Sigmoid colon (tissue), 7 donors: ENCODE measurements around the gene CD4. TPM values are rescaled to one million over a fixed set of nuclear protein-coding genes. Genes with fewer than 3 reads are reported as not detected.

Source experiments
- DNase-seq: peaks from one replicate; pipeline ENCODE4 v3.0.0-alpha.2; 2019
- H3K27ac ChIP-seq, 4 donors: fragments of 200-600 bp; sonication (generic); one replicate each; pipeline ENCODE4 v1.5.1; 2016 to 2019; ENCODE audit warnings: mild to moderate bottlenecking in 1 of 4
- H3K27me3 ChIP-seq, 3 donors: fragments of 200-600 bp; sonication (generic); one replicate each; pipeline ENCODE4 v1.5.1; 2019; ENCODE audit warnings: mild to moderate bottlenecking in 1 of 3
- H3K36me3 ChIP-seq, 4 donors: fragments of 200-600 bp; sonication (generic); one replicate each; pipeline ENCODE4 v1.5.1; 2016 to 2019
- H3K4me1 ChIP-seq, 4 donors: fragments of 200-600 bp; sonication (generic); one replicate each; pipeline ENCODE4 v1.5.1; 2017 to 2019
- H3K4me3 ChIP-seq, 4 donors: fragments of 200-600 bp; sonication (generic); one replicate each; pipeline ENCODE4 v1.5.1; 2017 to 2019; ENCODE audit warnings: mild to moderate bottlenecking in 2 of 4, moderate library complexity in 1 of 4
- H3K9me3 ChIP-seq, 4 donors: fragments of 200-600 bp in 3 of 4; sonication (generic) in 3 of 4; one replicate each; pipeline versions ENCODE4 v1.5.1 to v1.6.1; 2013 to 2019
- EP300 ChIP-seq, 4 donors: sonication (generic); formaldehyde crosslinking; IDR thresholded peaks; one replicate each; pipeline ENCODE4 v1.6.1; 2017; ENCODE audit warnings: antibody characterized with exemption in 4 of 4
- POLR2A ChIP-seq, 2 donors: fragments of 450-650 bp; IDR thresholded peaks; one replicate each; pipeline ENCODE4 v1.6.1; 2016; ENCODE audit warnings: antibody characterized with exemption in 2 of 2, mild to moderate bottlenecking in 2 of 2, moderate library complexity in 2 of 2
- POLR2AphosphoS5 ChIP-seq, 4 donors: sonication (generic); formaldehyde crosslinking; IDR thresholded peaks; one replicate each; pipeline ENCODE4 v1.6.1; 2017; ENCODE audit warnings: antibody characterized with exemption in 4 of 4
- WGBS, 2 donors: extraction: QIAGEN DNeasy Blood & Tissue Kit; methylation state at CpG; one replicate each; pipeline ENCODE4 v1.1.7; 2013; 5-methylcytosine and 5-hydroxymethylcytosine counted together
- intact Hi-C: fragments of 100-400 bp; cut with DNase I; formaldehyde crosslinking; loops from one replicate; pipeline ENCODE4 v1.15.1; 2023
- polyA plus RNA-seq, 3 donors: library from polyadenylated mRNA; stranded (reverse); fragments of 200-250 nt; gene quantifications; one replicate each; pipeline ENCODE4 v1.2.3, GENCODE V29; 2013
- total RNA-seq, 4 donors: library from RNA; depleted of rRNA; stranded (reverse); fragments of >200 nt; gene quantifications; one replicate each; pipeline ENCODE4 v1.1.0, GENCODE V29; 2016
- TF ChIP-seq, protein P1 (sequence below), 4 experiments: fragments of 450-650 bp in 3 of 4; fragments of 200-600 bp in 1 of 4; IDR thresholded peaks; one replicate each; pipeline ENCODE4 v1.5.1; 2016 to 2019; ENCODE audit warnings: antibody characterized with exemption in 4 of 4, mild to moderate bottlenecking in 3 of 4, moderate library complexity in 2 of 4
- donor health status: healthy with polysubstance abuse.
- donor health status: Bipolar disorder and iron deficiency.
- donor health status: healthy.

The CD4 gene
- total and polyA plus RNA-seq, 7 donors = 2.5 to 29.7 (median 11.8) TPM

DNA sequence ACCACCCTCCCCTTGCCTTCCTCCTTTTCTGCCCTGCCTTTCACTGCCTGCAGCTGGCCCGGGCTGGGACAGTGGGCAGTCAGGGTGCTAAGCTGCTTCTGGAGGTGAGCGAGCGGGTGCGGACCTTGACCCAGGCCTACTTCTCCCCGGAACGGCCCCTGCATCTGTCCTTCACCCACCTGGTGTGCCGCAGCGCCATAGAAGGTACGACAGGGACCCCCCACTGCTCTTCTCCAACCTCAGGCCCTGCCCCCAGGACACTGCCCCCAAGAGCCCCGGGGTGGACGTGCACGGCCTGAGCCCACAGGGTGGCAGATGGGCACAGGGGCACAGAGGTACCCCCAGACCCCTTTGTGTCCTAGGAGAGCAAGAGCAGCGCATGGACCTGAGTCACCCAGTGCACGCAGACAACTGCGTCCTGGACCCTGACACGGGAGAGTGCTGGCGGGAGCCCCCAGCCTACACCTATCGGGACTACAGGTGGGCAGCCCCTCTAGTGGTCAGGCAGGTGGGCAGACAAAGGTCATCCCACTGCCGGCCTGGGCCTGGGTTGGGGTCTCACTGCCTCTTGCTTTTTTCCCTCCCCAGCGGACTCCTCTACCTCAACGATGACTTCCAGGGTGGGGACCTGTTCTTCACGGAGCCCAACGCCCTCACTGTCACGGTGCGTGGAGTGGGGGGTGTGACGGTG, 48.2 kb downstream of the CD4 start:
- TF ChIP-seq POLR2AphosphoS5 (IDR thresholded peaks at IDR 0.05) (no peak), POLR2A (IDR thresholded peaks at IDR 0.05) (no peak), EP300 (IDR thresholded peaks at IDR 0.05) (no peak)
- TF ChIP-seq, protein P1, sequence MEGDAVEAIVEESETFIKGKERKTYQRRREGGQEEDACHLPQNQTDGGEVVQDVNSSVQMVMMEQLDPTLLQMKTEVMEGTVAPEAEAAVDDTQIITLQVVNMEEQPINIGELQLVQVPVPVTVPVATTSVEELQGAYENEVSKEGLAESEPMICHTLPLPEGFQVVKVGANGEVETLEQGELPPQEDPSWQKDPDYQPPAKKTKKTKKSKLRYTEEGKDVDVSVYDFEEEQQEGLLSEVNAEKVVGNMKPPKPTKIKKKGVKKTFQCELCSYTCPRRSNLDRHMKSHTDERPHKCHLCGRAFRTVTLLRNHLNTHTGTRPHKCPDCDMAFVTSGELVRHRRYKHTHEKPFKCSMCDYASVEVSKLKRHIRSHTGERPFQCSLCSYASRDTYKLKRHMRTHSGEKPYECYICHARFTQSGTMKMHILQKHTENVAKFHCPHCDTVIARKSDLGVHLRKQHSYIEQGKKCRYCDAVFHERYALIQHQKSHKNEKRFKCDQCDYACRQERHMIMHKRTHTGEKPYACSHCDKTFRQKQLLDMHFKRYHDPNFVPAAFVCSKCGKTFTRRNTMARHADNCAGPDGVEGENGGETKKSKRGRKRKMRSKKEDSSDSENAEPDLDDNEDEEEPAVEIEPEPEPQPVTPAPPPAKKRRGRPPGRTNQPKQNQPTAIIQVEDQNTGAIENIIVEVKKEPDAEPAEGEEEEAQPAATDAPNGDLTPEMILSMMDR (IDR thresholded peaks at IDR 0.05) = no peak
- H3K4me1 ChIP-seq = peaks cover 0 to 8% (median 4%) of the 10 kb centered on the region in 4 donors
- no peaks in the 10 kb centered on the region for H3K9me3 ChIP-seq
- WGBS, 2 donors = 91 to 92% methylated on average over 26 of the region's 26 CpGs
- H3K4me3 ChIP-seq = no peak overlapping the region
- H3K27me3 ChIP-seq = no peaks in the 10 kb centered on the region
- H3K27ac ChIP-seq = no peak overlapping the region
- H3K36me3 ChIP-seq = peaks cover 0 to 54% (median 2%) of the 10 kb centered on the region in 4 donors
- intact Hi-C loops = no loop called here
- no peak for DNase-seq

DNA sequence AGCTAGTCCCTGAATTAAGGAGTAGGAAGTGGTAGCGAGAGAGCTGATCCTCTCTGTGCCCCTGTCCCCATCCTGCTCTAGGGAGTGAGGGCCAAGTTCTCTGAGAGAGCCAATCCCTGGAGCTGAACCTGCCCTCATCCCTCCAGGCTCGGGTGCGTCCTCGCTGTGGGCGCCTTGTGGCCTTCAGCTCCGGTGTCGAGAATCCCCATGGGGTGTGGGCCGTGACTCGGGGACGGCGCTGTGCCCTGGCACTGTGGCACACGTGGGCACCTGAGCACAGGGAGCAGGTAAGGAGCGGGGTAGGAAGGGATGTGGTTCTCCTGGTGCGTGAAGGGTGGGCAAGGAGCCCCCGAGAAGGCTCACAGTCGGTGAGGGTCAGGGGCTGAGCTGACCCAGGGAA, 49.5 kb downstream of the CD4 start:
- TF ChIP-seq POLR2A (IDR thresholded peaks at IDR 0.05) = no peak
- TF ChIP-seq, protein P1 (IDR thresholded peaks at IDR 0.05) = no peak
- no peak for TF ChIP-seq POLR2AphosphoS5 (IDR thresholded peaks at IDR 0.05)
- TF ChIP-seq EP300 (IDR thresholded peaks at IDR 0.05) = no peak
- WGBS, 2 donors = 92 to 96% methylated on average over 16 of the region's 16 CpGs

DNA sequence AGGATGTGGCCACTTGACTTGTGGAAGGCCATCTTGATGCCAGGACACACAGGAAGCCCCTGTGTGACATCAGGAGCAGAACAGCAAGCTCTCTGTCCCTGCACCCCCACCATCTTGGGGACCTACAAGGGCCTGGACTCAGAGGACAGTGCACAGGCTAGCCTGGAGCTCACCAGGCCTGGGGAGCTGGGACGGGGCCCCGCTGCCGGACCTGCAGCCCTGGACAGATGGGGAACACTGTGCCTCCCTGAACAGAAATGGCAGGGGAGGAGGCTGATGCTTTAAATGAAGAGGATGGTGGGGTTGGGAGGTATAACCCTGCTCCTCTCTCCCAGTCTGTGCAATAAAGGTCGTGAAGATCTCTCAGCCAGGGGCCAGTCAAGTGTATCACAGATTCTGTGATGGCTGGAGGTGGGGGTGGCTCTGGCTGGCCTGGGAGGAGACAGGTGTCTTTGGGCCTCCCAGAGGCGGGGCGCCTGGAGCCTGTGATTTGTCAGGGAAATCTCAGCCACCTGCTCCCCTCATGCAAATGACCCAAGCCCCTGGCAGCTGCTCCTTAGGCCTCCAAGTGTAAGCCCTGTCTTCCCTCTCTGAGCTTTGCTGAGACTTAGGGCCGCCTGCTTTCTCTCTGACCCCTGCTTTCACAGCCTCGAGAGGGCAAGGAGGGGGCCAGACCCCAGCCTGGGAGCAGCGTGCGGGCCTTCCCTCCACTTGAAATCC, 50.3 kb downstream of the CD4 start:
- no peaks in the 10 kb centered on the region for H3K9me3 ChIP-seq
- H3K27me3 ChIP-seq = no peaks in the 10 kb centered on the region
- H3K4me3 ChIP-seq = no peak overlapping the region
- WGBS, 2 donors = 68 to 74% methylated on average over 10 of the region's 10 CpGs
- intact Hi-C loops = no loop called here
- no peak for DNase-seq
- H3K36me3 ChIP-seq = peaks cover 0 to 47% (median 2%) of the 10 kb centered on the region in 4 donors
- no peak overlapping the region for H3K27ac ChIP-seq
- TF ChIP-seq, protein P1 (IDR thresholded peaks at IDR 0.05) = no peak
- TF ChIP-seq POLR2A (IDR thresholded peaks at IDR 0.05) = no peak
- no peak for TF ChIP-seq POLR2AphosphoS5 (IDR thresholded peaks at IDR 0.05)
- no peak for TF ChIP-seq EP300 (IDR thresholded peaks at IDR 0.05)
- H3K4me1 ChIP-seq = no peaks in the 10 kb centered on the region

More for the DNA sequence above, 49.5 kb downstream of the CD4 start:
- Histone ChIP-seq H3K27ac (no peak overlapping the region), H3K36me3 (peaks cover 0 to 50% (median 2%) of the 10 kb centered on the region in 4 donors), H3K4me3 (no peak overlapping the region), H3K27me3 (no peaks in the 10 kb centered on the region), H3K4me1 (no peaks in the 10 kb centered on the region), H3K9me3 (no peaks in the 10 kb centered on the region)
- intact Hi-C loops = no loop called here
- DNase-seq = no peak

DNA sequence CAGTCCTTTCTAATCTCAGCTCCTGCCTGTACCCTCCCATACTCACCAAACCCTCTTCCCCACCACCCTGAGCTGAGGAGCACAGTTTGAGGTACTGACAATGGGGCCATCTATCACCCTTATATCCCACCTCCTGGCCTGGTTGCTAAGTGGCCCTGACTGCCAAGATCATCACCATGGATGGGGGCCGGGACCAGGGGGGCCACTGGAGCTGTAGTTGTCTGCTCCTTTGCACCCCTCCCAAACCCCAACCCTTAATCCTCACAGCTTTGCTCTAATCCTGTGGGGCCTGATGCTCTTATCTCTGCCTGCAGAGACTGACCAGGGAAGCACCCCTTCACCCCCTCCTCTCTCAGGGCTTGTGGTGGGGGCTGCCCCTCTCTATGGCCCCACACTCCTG, 51.0 kb downstream of the CD4 start:
- H3K9me3 ChIP-seq = no peaks in the 10 kb centered on the region
- H3K27ac ChIP-seq = no peak overlapping the region
- no peak overlapping the region for H3K4me3 ChIP-seq
- H3K4me1 ChIP-seq = no peaks in the 10 kb centered on the region
- no peak for DNase-seq
- no peak for TF ChIP-seq POLR2AphosphoS5 (IDR thresholded peaks at IDR 0.05)
- TF ChIP-seq POLR2A (IDR thresholded peaks at IDR 0.05) = no peak
- TF ChIP-seq, protein P1 (IDR thresholded peaks at IDR 0.05) = no peak
- no peak for TF ChIP-seq EP300 (IDR thresholded peaks at IDR 0.05)
- WGBS, 2 donors = 78 to 91% methylated on average over 1 of the region's 1 CpG
- peaks cover 0 to 51% (median 4%) of the 10 kb centered on the region in 4 donors for H3K36me3 ChIP-seq
- intact Hi-C loops = no loop called here
- H3K27me3 ChIP-seq = no peaks in the 10 kb centered on the region
